ENCODE results near the gene PHLPP1. TPM values are rescaled to one million over a fixed set of nuclear protein-coding genes. Genes with fewer than 3 reads are reported as not detected.

PHLPP1 gene
- total RNA-seq, 5 donors from 2014 or later (not counting 1 experiment from before 2014, with no cell fraction given) = 6.9 to 11.5 (median 7.4) TPM

DNA sequence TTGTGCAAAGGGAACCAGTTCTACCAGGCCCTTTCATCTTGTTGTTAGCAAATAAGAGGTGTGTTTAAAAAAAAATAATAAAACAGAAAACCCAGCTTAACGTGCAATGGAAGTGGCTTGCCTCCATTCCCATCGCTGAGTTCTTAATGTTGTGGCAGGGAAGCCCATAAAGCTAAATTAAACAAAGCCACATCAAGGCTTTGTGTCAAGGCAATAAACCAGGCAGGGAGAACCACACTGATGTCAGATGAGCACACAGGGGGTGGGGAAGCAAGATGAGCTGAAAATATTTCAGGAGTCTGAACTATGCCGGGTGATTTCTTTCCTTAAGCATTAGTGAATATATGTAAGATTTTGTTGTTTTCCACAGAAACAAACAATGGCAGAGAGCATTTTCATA is 73.5 kb downstream of the PHLPP1 start:
- Mint-ChIP-seq H3K27ac (no peak overlapping the region), H3K4me3 (peak overlapping the region in 1 of 3 donors; percentile 22), H3K9me3 (no peaks in the 10 kb centered on the region), H3K4me1 (peaks cover 41 to 60% (median 49%) of the 10 kb centered on the region in 3 donors), H3K27me3 (no peaks in the 10 kb centered on the region), H3K36me3 (no peaks in the 10 kb centered on the region)
- Histone ChIP-seq H3K36me3 (ENCODE audit: control insufficient read depth in 2 of 2, extremely low read depth in 1 of 2, insufficient read depth in 1 of 2, low read length in 1 of 2) (no peaks in the 10 kb centered on the region), H3K4me1 (ENCODE audit: control insufficient read depth in 1 of 2, extremely low read depth in 1 of 2, insufficient read depth in 2 of 2, low read length in 2 of 2) (peaks cover 2 to 10% of the 10 kb centered on the region in 2 experiments), H3K27me3 (replicated peaks in 1 of 2; ENCODE audit: control insufficient read depth in 2 of 2, extremely low read depth in 1 of 2, insufficient read depth in 2 of 2, low read length in 1 of 2) (no peaks in the 10 kb centered on the region), H3K4me3 (ENCODE audit: control insufficient read depth in 1 of 2, extremely low read depth in 1 of 2, low read length in 1 of 2) (no peak overlapping the region), H3K27ac (ENCODE audit: low read length) (no peak overlapping the region), H3K9me3 (no peaks in the 10 kb centered on the region)
- peak in 1 of 4 experiments; percentile 81 for ATAC-seq (replicated peaks in 1 of 4)
- DNase-seq = peak in 6 of 35 experiments; percentile 0 to 28 (median 4)
- ChIA-PET CTCF (no interaction called here), POLR2A (interaction anchor here (0.5 to 0.9 kb wide), 2 partner anchors 15 to 69 kb away, joined by 3 to 5 read pairs; no protein-coding TSS in a partner anchor)
- no CpG with 5 or more reads among the region's 3 CpGs for WGBS (ENCODE audit: insufficient coverage)

DNA sequence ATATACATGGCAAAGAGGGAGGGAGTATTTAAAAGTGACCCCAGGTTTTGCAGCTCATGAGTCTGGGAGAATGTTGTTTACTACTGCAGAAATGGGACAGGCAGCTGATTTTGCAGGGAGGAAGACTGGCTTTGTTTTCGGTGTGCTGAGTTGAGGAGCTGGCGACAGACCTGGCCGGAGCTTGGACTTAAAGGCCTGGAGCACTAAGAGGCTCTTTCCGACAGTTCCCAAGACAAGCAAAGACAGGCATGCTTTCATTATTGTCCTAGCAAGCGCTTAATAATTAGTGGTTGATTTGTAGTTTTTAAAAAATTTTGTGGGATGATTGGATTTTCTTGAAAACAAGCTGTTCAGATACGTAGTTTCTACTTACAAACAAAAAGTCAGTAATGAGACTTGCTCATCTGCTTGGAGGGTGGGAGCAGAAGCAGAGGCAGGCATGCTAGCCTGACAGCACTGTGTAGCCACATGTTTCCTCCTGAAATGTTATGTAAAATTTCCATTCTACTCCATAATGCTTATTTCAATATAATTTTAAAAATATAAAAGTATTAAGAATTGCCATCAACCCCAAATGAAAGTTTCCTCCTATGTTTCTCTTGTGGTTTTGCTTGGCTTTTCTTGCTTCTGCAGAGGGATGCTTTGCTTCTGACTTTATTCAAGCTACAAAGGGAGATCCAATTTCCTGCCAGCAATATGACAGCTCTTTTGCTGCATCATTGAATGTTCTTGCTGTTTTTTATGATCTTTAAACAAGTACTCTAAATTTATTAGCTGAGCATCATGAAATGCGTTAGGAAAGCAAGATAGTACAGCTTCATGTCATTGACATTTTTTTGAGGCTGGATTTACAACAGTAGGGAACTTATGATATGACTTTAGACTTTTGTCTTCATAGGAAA is 75.8 kb downstream of the PHLPP1 start:
- Mint-ChIP-seq H3K36me3 (no peaks in the 10 kb centered on the region), H3K27me3 (no peaks in the 10 kb centered on the region), H3K27ac (no peak overlapping the region), H3K4me3 (no peak overlapping the region), H3K4me1 (peaks cover 31 to 45% (median 36%) of the 10 kb centered on the region in 3 donors), H3K9me3 (no peaks in the 10 kb centered on the region)
- Histone ChIP-seq H3K9me3 (no peaks in the 10 kb centered on the region), H3K4me3 (ENCODE audit: control insufficient read depth in 1 of 2, extremely low read depth in 1 of 2, low read length in 1 of 2) (no peak overlapping the region), H3K36me3 (ENCODE audit: control insufficient read depth in 2 of 2, extremely low read depth in 1 of 2, insufficient read depth in 1 of 2, low read length in 1 of 2) (no peaks in the 10 kb centered on the region), H3K27me3 (replicated peaks in 1 of 2; ENCODE audit: control insufficient read depth in 2 of 2, extremely low read depth in 1 of 2, insufficient read depth in 2 of 2, low read length in 1 of 2) (no peaks in the 10 kb centered on the region), H3K4me1 (ENCODE audit: control insufficient read depth in 1 of 2, extremely low read depth in 1 of 2, insufficient read depth in 2 of 2, low read length in 2 of 2) (peaks cover 2 to 10% of the 10 kb centered on the region in 2 experiments), H3K27ac (ENCODE audit: low read length) (no peak overlapping the region)
- ATAC-seq (replicated peaks in 1 of 4) (no peak), DNase-seq (no peak)
- ChIA-PET POLR2A (no interaction called here), CTCF (interaction anchor here in 1 of 2 donors (0.5 kb wide), 1 partner anchor 64 kb away, joined by 3 read pairs; no protein-coding TSS in a partner anchor)
- 100% methylated on average over 3 of the region's 7 CpGs for WGBS (ENCODE audit: insufficient coverage)

DNA sequence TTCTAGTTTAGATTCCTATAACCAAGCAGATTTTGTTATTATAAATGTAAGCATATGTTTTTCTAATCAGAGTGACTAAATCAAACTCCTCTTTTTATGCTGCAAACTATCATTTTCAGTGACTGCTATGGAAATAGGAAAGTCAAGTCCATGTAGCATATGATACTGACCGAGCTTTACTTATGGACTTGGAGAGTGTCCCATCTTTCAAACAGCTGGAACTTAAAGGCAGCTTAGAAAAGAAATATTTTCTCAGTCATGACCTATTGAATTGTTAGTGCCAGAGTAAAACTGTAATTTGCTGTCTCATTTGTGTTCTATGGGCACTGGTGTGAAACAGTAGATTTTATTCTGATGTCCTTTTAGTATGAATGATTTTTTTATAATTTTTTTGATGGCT is 76.7 kb downstream of the PHLPP1 start:
- ChIA-PET POLR2A (no interaction called here), CTCF (no interaction called here)
- no peak overlapping the region for H3K27ac ChIP-seq (ENCODE audit: low read length)
- WGBS (ENCODE audit: insufficient coverage) = 88% methylated on average over 1 of the region's 1 CpG
- no peak overlapping the region for H3K27ac Mint-ChIP-seq
- no peaks in the 10 kb centered on the region for H3K27me3 ChIP-seq (replicated peaks in 1 of 2; ENCODE audit: control insufficient read depth in 2 of 2, extremely low read depth in 1 of 2, insufficient read depth in 2 of 2, low read length in 1 of 2)
- no peak for ATAC-seq (replicated peaks in 1 of 4)
- no peak overlapping the region for H3K4me3 ChIP-seq (ENCODE audit: control insufficient read depth in 1 of 2, extremely low read depth in 1 of 2, low read length in 1 of 2)
- peaks cover 2 to 10% of the 10 kb centered on the region in 2 experiments for H3K4me1 ChIP-seq (ENCODE audit: control insufficient read depth in 1 of 2, extremely low read depth in 1 of 2, insufficient read depth in 2 of 2, low read length in 2 of 2)
- no peaks in the 10 kb centered on the region for H3K27me3 Mint-ChIP-seq
- no peaks in the 10 kb centered on the region for H3K36me3 ChIP-seq (ENCODE audit: control insufficient read depth in 2 of 2, extremely low read depth in 1 of 2, insufficient read depth in 1 of 2, low read length in 1 of 2)
- no peak overlapping the region for H3K4me3 Mint-ChIP-seq
- H3K9me3 Mint-ChIP-seq = no peaks in the 10 kb centered on the region
- no peaks in the 10 kb centered on the region for H3K36me3 Mint-ChIP-seq
- H3K4me1 Mint-ChIP-seq = peaks cover 31 to 45% (median 36%) of the 10 kb centered on the region in 3 donors
- DNase-seq = no peak
- no peaks in the 10 kb centered on the region for H3K9me3 ChIP-seq

DNA sequence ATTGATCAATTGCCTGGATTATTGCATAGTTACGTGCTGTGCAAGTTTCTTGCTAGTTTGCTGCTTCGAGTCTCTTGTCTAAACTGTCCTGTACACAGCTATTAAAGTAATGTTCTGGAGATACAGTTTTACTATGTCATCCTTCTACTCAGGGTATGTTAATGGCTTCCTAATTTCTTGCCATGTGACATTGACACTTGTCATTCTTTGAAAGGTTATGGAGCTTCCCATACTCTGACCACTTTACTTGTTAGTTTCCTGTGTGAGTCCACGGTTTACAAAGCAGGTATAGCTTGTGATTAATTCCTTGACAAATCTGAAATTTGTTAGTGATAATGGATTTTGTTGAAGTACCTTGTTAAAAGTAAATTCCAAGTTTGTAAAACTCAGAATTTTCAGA is 80.5 kb downstream of the PHLPP1 start:
- Histone ChIP-seq H3K9me3 (no peaks in the 10 kb centered on the region), H3K27ac (ENCODE audit: low read length) (no peak overlapping the region), H3K27me3 (replicated peaks in 1 of 2; ENCODE audit: control insufficient read depth in 2 of 2, extremely low read depth in 1 of 2, insufficient read depth in 2 of 2, low read length in 1 of 2) (no peaks in the 10 kb centered on the region), H3K4me3 (ENCODE audit: control insufficient read depth in 1 of 2, extremely low read depth in 1 of 2, low read length in 1 of 2) (no peak overlapping the region), H3K36me3 (ENCODE audit: control insufficient read depth in 2 of 2, extremely low read depth in 1 of 2, insufficient read depth in 1 of 2, low read length in 1 of 2) (no peaks in the 10 kb centered on the region), H3K4me1 (ENCODE audit: control insufficient read depth in 1 of 2, extremely low read depth in 1 of 2, insufficient read depth in 2 of 2, low read length in 2 of 2) (peaks cover 0 to 3% of the 10 kb centered on the region in 2 experiments)
- Mint-ChIP-seq H3K9me3 (no peaks in the 10 kb centered on the region), H3K27ac (no peak overlapping the region), H3K27me3 (no peaks in the 10 kb centered on the region), H3K36me3 (no peaks in the 10 kb centered on the region), H3K4me1 (peaks cover 12 to 14% (median 13%) of the 10 kb centered on the region in 3 donors), H3K4me3 (no peak overlapping the region)
- POLR2A ChIA-PET = interaction anchor here in 1 of 2 donors (0.6 kb wide), 1 partner anchor 55 kb away, joined by 4 read pairs; no protein-coding TSS in a partner anchor
- no peak for ATAC-seq (replicated peaks in 1 of 4)
- CTCF ChIA-PET = interaction anchor here in 1 of 2 donors (0.5 to 1.0 kb wide), 2 partner anchors 79 to 237 kb away, joined by 6 to 9 read pairs; no protein-coding TSS in a partner anchor
- no peak for DNase-seq
- WGBS (ENCODE audit: insufficient coverage) = no CpG with 5 or more reads among the region's 3 CpGs

DNA sequence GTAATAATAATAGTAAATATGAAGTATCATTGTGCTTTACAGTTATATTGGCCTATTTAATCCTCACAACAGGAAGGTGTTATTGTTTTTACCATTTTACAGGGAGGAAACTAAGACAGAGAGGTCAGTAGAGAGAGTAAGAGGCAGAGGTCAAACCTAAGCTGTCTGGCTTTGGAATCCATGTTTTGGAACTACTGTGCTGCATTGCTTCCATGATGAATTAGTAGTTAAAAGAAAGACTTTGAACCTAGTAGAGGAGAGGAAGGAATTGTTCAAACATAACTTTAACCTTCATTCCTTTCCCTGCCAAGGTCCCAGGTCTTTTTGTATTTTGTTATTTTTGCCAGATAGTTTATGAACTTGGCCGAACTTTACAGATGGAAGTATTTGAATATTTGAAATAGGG is 80.9 kb downstream of the PHLPP1 start:
- no peak overlapping the region for H3K4me3 ChIP-seq (ENCODE audit: control insufficient read depth in 1 of 2, extremely low read depth in 1 of 2, low read length in 1 of 2)
- ATAC-seq (replicated peaks in 1 of 4) (no peak), DNase-seq (no peak)
- no peaks in the 10 kb centered on the region for H3K27me3 Mint-ChIP-seq
- peaks cover 0 to 3% of the 10 kb centered on the region in 2 experiments for H3K4me1 ChIP-seq (ENCODE audit: control insufficient read depth in 1 of 2, extremely low read depth in 1 of 2, insufficient read depth in 2 of 2, low read length in 2 of 2)
- H3K27ac ChIP-seq (ENCODE audit: low read length) = no peak overlapping the region
- H3K36me3 ChIP-seq (ENCODE audit: control insufficient read depth in 2 of 2, extremely low read depth in 1 of 2, insufficient read depth in 1 of 2, low read length in 1 of 2) = no peaks in the 10 kb centered on the region
- POLR2A ChIA-PET = interaction anchor here in 1 of 2 donors (0.6 kb wide), 1 partner anchor 14 kb away, joined by 5 read pairs; no protein-coding TSS in a partner anchor
- H3K9me3 ChIP-seq = no peaks in the 10 kb centered on the region
- no peak overlapping the region for H3K27ac Mint-ChIP-seq
- no CpG with 5 or more reads among the region's 1 CpG for WGBS (ENCODE audit: insufficient coverage)
- H3K4me1 Mint-ChIP-seq = peaks cover 9 to 10% (median 10%) of the 10 kb centered on the region in 3 donors
- CTCF ChIA-PET = interaction anchor here in 1 of 2 donors (1.0 kb wide), 1 partner anchor 79 kb away, joined by 9 read pairs; no protein-coding TSS in a partner anchor
- no peaks in the 10 kb centered on the region for H3K36me3 Mint-ChIP-seq
- no peak overlapping the region for H3K4me3 Mint-ChIP-seq
- H3K27me3 ChIP-seq (replicated peaks in 1 of 2; ENCODE audit: control insufficient read depth in 2 of 2, extremely low read depth in 1 of 2, insufficient read depth in 2 of 2, low read length in 1 of 2) = no peaks in the 10 kb centered on the region
- H3K9me3 Mint-ChIP-seq = no peaks in the 10 kb centered on the region

DNA sequence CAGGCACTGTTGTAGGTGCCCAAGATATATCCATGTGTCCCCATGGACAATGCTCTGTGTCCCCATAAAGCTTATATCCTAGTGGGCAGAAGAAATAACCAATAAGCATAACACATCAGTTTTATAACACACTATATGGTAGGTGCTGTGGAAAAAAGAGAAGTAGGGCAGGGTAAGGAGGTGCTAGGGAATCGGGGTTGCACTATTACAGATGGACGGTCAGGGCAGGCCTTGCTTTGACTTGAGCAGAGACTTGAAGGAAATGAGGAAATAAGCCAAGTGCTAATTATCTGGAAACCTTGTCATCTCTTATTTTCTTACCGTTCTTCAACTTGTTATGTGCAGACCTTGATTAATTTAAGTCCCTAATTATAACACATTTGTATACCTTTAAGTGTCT is 82.0 kb downstream of the PHLPP1 start:
- Mint-ChIP-seq H3K9me3 (no peaks in the 10 kb centered on the region), H3K27ac (no peak overlapping the region), H3K36me3 (no peaks in the 10 kb centered on the region), H3K4me1 (peaks cover 3 to 5% (median 5%) of the 10 kb centered on the region in 3 donors), H3K27me3 (no peaks in the 10 kb centered on the region), H3K4me3 (no peak overlapping the region)
- DNase-seq (no peak), ATAC-seq (replicated peaks in 1 of 4) (no peak)
- no CpG with 5 or more reads among the region's 3 CpGs for WGBS (ENCODE audit: insufficient coverage)
- H3K9me3 ChIP-seq = no peaks in the 10 kb centered on the region
- H3K4me3 ChIP-seq (ENCODE audit: control insufficient read depth in 1 of 2, extremely low read depth in 1 of 2, low read length in 1 of 2) = no peak overlapping the region
- no peaks in the 10 kb centered on the region for H3K4me1 ChIP-seq (ENCODE audit: control insufficient read depth in 1 of 2, extremely low read depth in 1 of 2, insufficient read depth in 2 of 2, low read length in 2 of 2)
- no peaks in the 10 kb centered on the region for H3K27me3 ChIP-seq (replicated peaks in 1 of 2; ENCODE audit: control insufficient read depth in 2 of 2, extremely low read depth in 1 of 2, insufficient read depth in 2 of 2, low read length in 1 of 2)
- no peaks in the 10 kb centered on the region for H3K36me3 ChIP-seq (ENCODE audit: control insufficient read depth in 2 of 2, extremely low read depth in 1 of 2, insufficient read depth in 1 of 2, low read length in 1 of 2)
- ChIA-PET POLR2A (no interaction called here), CTCF (no interaction called here)
- H3K27ac ChIP-seq (ENCODE audit: low read length) = no peak overlapping the region
